NCI-H2107 (cell line): ENCODE data around the gene RGMA.

Source experiments
- DNase-seq: peaks from one replicate; lab custom pipeline; 2025; lab: John Stamatoyannopoulos, UW

The RGMA gene

GRCh38 chr15:93088981-93089726, at the start of gene RGMA:
Gene RGMA, minus strand, starts transcription at chr15:93089211. Its CDS starts 279 bp downstream, at chr15:93088932.
- no peak for DNase-seq

- no peak for DNase-seq
These were observed 47.6 kb upstream of the RGMA start for GRCh38 chr15:93136606-93137005.

GRCh38 chr15:93135997-93136397, 47.0 kb upstream of the RGMA start:
- DNase-seq = no peak

- DNase-seq = no peak
These were observed 46.4 kb upstream of the RGMA start for GRCh38 chr15:93135459-93135858.

GRCh38 chr15:93131485-93132095, 42.6 kb upstream of the RGMA start:
- no peak for DNase-seq

- no peak for DNase-seq
These were observed 40.9 kb upstream of the RGMA start for GRCh38 chr15:93129702-93130488.

GRCh38 chr15:93127286-93127685, 38.3 kb upstream of the RGMA start:
- DNase-seq = no peak

GRCh38 chr15:93126599-93126998, 37.6 kb upstream of the RGMA start:
- DNase-seq = no peak

GRCh38 chr15:93126148-93126547, 37.1 kb upstream of the RGMA start:
- DNase-seq = no peak

- DNase-seq = no peak
These were observed 35.1 kb upstream of the RGMA start for GRCh38 chr15:93124126-93124525.

- no peak for DNase-seq
These were observed 33.2 kb upstream of the RGMA start for GRCh38 chr15:93121973-93122910.

- no peak for DNase-seq
These were observed 32.1 kb upstream of the RGMA start for GRCh38 chr15:93121107-93121506.

- no peak for DNase-seq
These were observed 29.9 kb upstream of the RGMA start for GRCh38 chr15:93118904-93119303.

- DNase-seq = no peak
These were observed 22.4 kb upstream of the RGMA start for GRCh38 chr15:93111451-93111850.

GRCh38 chr15:93110502-93111040, 21.6 kb upstream of the RGMA start:
- DNase-seq = no peak

GRCh38 chr15:93109336-93110102, 20.5 kb upstream of the RGMA start:
- DNase-seq = no peak

GRCh38 chr15:93107646-93108045, 18.6 kb upstream of the RGMA start:
- no peak for DNase-seq

- no peak for DNase-seq
These were observed 16.5 kb upstream of the RGMA start for GRCh38 chr15:93105485-93105884.

- no peak for DNase-seq
These were observed 14.8 kb upstream of the RGMA start for GRCh38 chr15:93103823-93104222.

- DNase-seq = no peak
These were observed 13.2 kb upstream of the RGMA start for GRCh38 chr15:93102211-93102610.

GRCh38 chr15:93093765-93094164, 4.8 kb upstream of the RGMA start:
- DNase-seq = no peak
